ACC112 (cell line): ENCODE data around the gene TMEM217.

Experiments
- H2AFZ ChIP-seq: fragments of 200-600 bp; sonication (generic); one replicate; pipeline ENCODE4 v1.6.0; 2017; ENCODE audit warnings: antibody characterized with exemption, low read length; ENCODE audit not compliant: unreplicated experiment
- H3K27ac ChIP-seq: fragments of 200-600 bp; sonication (generic); 2 replicates; pipeline ENCODE4 v1.5.1; 2014; ENCODE audit warnings: low read depth, mild to moderate bottlenecking, antibody characterized with exemption, low read length, moderate library complexity
- H3K27me3 ChIP-seq: fragments of 200-600 bp; sonication (generic); 2 replicates; pipeline ENCODE4 v1.6.1; 2014; ENCODE audit warnings: mild to moderate bottlenecking, antibody characterized with exemption, low read length, moderate library complexity, mixed read lengths; ENCODE audit not compliant: insufficient read depth
- H3K36me3 ChIP-seq: fragments of 200-600 bp; sonication (generic); 2 replicates; pipeline ENCODE4 v1.6.1; 2016; ENCODE audit warnings: mild to moderate bottlenecking, antibody characterized with exemption, low read length, moderate library complexity, mixed read lengths; ENCODE audit not compliant: insufficient read depth
- H3K4me1 ChIP-seq: fragments of 200-600 bp; sonication (generic); one replicate; pipeline ENCODE4 v1.6.1; 2016; ENCODE audit warnings: low read length, mixed read lengths; ENCODE audit not compliant: insufficient read depth, unreplicated experiment, control insufficient read depth
- H3K4me3 ChIP-seq: fragments of 200-600 bp; sonication (generic); 2 replicates; pipeline ENCODE4 v1.5.1; 2014; ENCODE audit warnings: mild to moderate bottlenecking, low read depth, low read length
- H3K79me2 ChIP-seq: fragments of 200-600 bp; sonication (generic); one replicate; pipeline ENCODE4 v1.6.0; 2016; ENCODE audit warnings: low read length; ENCODE audit not compliant: control insufficient read depth, unreplicated experiment, insufficient read depth

Gene TMEM217

GRCh38 chr6:37279366-37280134, 21.6 kb upstream of the TMEM217 start:
- Histone ChIP-seq H3K36me3 (peaks cover 8% of the 10 kb centered on the region; the same call in 1 of the 2 replicates), H3K4me3 (no peak overlapping the region), H3K27ac (no peak overlapping the region), H3K79me2 (no peaks in the 10 kb centered on the region), H2AFZ (no peak overlapping the region), H3K27me3 (no peaks in the 10 kb centered on the region), H3K4me1 (no peaks in the 10 kb centered on the region)

DNA sequence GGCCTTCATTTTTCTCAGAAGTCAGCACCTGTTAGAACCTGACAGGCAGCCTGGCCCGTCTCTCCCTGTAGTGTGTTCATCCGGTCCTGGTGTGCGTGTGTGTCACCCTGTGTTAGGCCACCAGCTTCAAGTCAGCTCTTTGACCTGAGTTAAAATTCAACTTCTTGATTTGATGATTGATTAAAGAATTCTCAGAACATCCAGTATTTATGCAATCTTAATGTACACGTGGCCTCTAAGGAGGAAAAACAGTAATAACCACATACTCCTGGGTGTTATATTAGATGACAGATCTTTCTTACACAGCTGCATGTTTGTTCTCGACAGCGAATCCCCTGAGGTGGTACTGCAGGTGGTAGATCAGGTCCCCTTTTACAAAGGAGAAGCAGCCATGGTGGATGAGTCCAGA, 19.1 kb upstream of the TMEM217 start:
- H3K4me1 ChIP-seq: no peaks in the 10 kb centered on the region
- no peak overlapping the region for H3K27ac ChIP-seq
- no peak overlapping the region for H2AFZ ChIP-seq
- H3K27me3 ChIP-seq: no peaks in the 10 kb centered on the region
- H3K4me3 ChIP-seq: no peak overlapping the region
- no peaks in the 10 kb centered on the region for H3K36me3 ChIP-seq
- no peaks in the 10 kb centered on the region for H3K79me2 ChIP-seq

DNA sequence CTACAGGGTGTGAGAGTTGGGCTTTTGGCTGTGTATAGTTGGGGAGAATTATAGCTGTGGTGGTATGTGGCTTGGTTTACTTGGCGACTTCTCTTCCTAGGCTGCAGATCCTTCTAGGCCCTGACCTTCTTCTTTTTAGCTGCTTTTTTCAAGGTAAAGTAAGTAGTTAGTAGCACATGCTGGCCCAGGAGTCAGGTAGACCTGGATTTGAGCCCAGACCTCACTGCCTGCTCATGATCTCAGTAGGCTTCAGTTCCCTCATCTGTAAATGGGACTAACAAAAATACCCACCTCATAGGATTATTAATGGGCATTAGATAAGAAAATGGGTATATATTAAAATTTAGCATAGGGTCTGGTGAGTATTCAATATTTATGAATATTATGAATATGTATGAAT, 17.4 kb upstream of the TMEM217 start:
- Histone ChIP-seq H3K4me1 (no peaks in the 10 kb centered on the region), H3K36me3 (no peaks in the 10 kb centered on the region), H3K79me2 (no peaks in the 10 kb centered on the region), H3K27me3 (no peaks in the 10 kb centered on the region), H2AFZ (no peak overlapping the region), H3K4me3 (no peak overlapping the region), H3K27ac (no peak overlapping the region)

GRCh38 chr6:37273690-37274089, 15.7 kb upstream of the TMEM217 start:
- H3K79me2 ChIP-seq: no peaks in the 10 kb centered on the region
- H3K4me3 ChIP-seq: no peak overlapping the region
- H3K27me3 ChIP-seq: no peaks in the 10 kb centered on the region
- no peak overlapping the region for H2AFZ ChIP-seq
- no peak overlapping the region for H3K27ac ChIP-seq
- H3K4me1 ChIP-seq: no peaks in the 10 kb centered on the region
- H3K36me3 ChIP-seq: 0 out of 2 replicates have a peak, but pooled peaks cover 4% of the 10 kb centered on the region

- Histone ChIP-seq H3K4me3 (no peak overlapping the region), H3K27ac (no peak overlapping the region), H3K36me3 (0 out of 2 replicates have a peak, but pooled peaks cover 5% of the 10 kb centered on the region), H2AFZ (no peak overlapping the region), H3K4me1 (no peaks in the 10 kb centered on the region), H3K27me3 (no peaks in the 10 kb centered on the region), H3K79me2 (no peaks in the 10 kb centered on the region)
These were observed 15.1 kb upstream of the TMEM217 start for GRCh38 chr6:37272834-37273566.

DNA sequence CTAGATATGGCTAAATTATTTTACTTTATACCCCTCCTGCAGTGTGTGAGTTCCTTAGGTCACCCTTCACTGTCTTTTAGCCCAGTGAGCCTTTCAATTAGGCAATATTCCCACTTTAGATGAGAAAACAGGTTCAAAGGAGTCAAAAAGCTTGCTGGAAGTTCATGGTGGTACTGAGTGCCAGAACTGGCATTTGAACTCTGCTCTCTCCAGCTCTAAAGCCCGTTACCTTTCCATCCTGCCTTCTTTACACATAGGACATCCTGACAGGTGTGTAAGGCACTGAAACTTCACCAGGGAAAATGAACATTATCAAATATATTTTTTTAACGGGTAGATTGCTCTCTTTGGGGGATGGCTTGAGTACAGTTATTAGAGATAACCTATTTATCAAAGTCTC, 11.2 kb upstream of the TMEM217 start:
- Histone ChIP-seq H3K36me3 (peaks cover 24% of the 10 kb centered on the region), H3K4me3 (no peak overlapping the region), H3K4me1 (no peaks in the 10 kb centered on the region), H3K27me3 (no peaks in the 10 kb centered on the region), H3K79me2 (no peaks in the 10 kb centered on the region), H3K27ac (no peak overlapping the region), H2AFZ (no peak overlapping the region)

- no peaks in the 10 kb centered on the region for H3K27me3 ChIP-seq
- no peak overlapping the region for H2AFZ ChIP-seq
- peaks cover 24% of the 10 kb centered on the region for H3K36me3 ChIP-seq
- H3K27ac ChIP-seq: no peak overlapping the region
- no peaks in the 10 kb centered on the region for H3K4me1 ChIP-seq
- H3K79me2 ChIP-seq: peaks cover 21% of the 10 kb centered on the region
- no peak overlapping the region for H3K4me3 ChIP-seq
These were observed 7.9 kb upstream of the TMEM217 start for GRCh38 chr6:37265860-37266259.

DNA sequence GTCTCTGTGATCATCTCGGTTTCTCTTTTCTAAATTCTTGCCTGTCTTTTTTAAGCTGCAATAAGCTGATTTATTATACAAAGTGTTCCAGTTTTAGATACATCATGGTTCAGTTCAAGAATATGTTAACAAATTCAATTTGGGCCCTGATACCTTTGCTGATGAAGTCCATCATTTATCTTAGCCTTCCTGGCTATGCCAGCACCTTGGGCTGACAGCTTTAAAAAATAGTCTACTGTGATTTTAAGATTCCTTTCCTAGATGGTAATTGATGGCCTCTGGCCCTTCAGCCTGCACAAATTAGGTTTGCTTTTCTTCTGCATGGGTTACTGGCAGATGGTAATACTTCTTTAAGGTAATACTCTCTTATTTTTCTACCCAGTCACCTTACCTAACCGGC, 7.1 kb upstream of the TMEM217 start:
- Histone ChIP-seq H3K4me3 (no peak overlapping the region), H3K27ac (no peak overlapping the region), H3K27me3 (no peaks in the 10 kb centered on the region), H2AFZ (no peak overlapping the region), H3K36me3 (peaks cover 24% of the 10 kb centered on the region), H3K4me1 (peaks cover 1% of the 10 kb centered on the region), H3K79me2 (peaks cover 28% of the 10 kb centered on the region)

DNA sequence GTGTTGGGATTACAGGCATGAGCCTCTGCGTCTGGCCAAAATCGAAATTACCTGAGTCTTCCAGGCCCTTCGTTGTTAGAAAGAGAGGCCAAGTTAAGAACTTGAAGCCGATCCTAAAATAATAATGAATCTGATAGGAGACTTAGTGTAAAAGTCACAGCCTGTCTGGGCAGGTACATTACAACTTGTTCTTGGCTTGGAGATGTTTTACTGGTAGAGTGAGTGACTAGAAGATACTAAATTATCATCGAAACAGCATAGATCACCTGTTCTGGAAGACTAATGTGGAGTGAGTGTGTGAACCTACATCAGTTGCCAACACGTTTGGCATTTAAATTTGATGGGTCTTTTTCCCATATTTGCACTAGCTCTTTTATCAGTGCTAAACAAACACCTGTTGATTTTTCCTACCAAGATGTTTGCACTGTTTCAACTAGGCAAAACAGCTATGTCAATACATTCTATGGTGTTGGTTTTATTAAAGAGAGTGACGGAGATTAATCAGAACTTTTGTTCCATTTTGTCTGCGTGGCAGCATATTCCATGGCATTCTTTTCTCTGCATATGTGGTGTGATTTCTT, 4.6 kb upstream of the TMEM217 start:
- Histone ChIP-seq H3K36me3 (peaks cover 14% of the 10 kb centered on the region), H3K27me3 (no peaks in the 10 kb centered on the region), H2AFZ (no peak overlapping the region), H3K4me3 (no peak overlapping the region), H3K27ac (no peak overlapping the region), H3K79me2 (peaks cover 48% of the 10 kb centered on the region), H3K4me1 (peaks cover 17% of the 10 kb centered on the region)

GRCh38 chr6:37261198-37261597, 3.3 kb upstream of the TMEM217 start:
- H3K79me2 ChIP-seq: peaks cover 48% of the 10 kb centered on the region
- H2AFZ ChIP-seq: no peak overlapping the region
- H3K4me1 ChIP-seq: peaks cover 17% of the 10 kb centered on the region
- H3K27ac ChIP-seq: no peak overlapping the region
- no peak overlapping the region for H3K4me3 ChIP-seq
- H3K36me3 ChIP-seq: peaks cover 13% of the 10 kb centered on the region
- H3K27me3 ChIP-seq: no peaks in the 10 kb centered on the region
